HepG2 (cell line): ENCODE data around the gene MARK4. TPM values are rescaled to one million over a fixed set of nuclear protein-coding genes. Genes with fewer than 3 reads are reported as not detected.

ENCODE experiments used
- ATAC-seq: fragments of 200-7000 bp; cut with Tn5 transposase; 3 replicates; pipeline ENCODE4 v1.9.1; 2020; ENCODE audit warnings: mild to moderate bottlenecking, moderate library complexity
- BruUV-seq: library from RNA; stranded (reverse); fragments of 400-500 nt; replicated peaks from 2 replicates; lab custom pipeline; 2021; lab: Mats Ljungman, UMichigan
- CTCF ChIA-PET: fragments of 300-600 bp; formaldehyde crosslinking; extraction: SDS; loops from one replicate; lab custom pipeline; 2021; ENCODE audit warnings: low total read pairs, inconsistent platforms, low intra/inter-chr PET ratio; lab: Yijun Ruan, JAX
- POLR2A ChIA-PET: fragments of 350-600 bp; sonication (Branson Sonifier 250); formaldehyde crosslinking; loops from one replicate; lab custom pipeline; 2020; ENCODE audit warnings: antibody characterized with exemption, inconsistent platforms; lab: Yijun Ruan, JAX
- DNase-seq: peaks from one replicate; pipeline ENCODE4 v3.0.0-alpha.2; 2015; ENCODE audit warnings: low spot score
- FAIRE-seq: peaks from 3 replicates; lab custom pipeline; 2011; peaks lifted over from hg19 to GRCh38; lab: Jason Lieb, UNC
- H2AFZ ChIP-seq: one replicate; pipeline ENCODE4 v1.6.1; 2011; ENCODE audit warnings: low read length, inconsistent platforms
- H3K27ac ChIP-seq: fragments of 300-600 bp; 3 replicates; pipeline ENCODE4 v1.8.0; 2011; ENCODE audit warnings: mixed run types, mild to moderate bottlenecking, mixed read lengths, low read length, inconsistent platforms; ENCODE audit not compliant: insufficient read depth; ENCODE audit errors: extremely low read length
- H3K27me3 ChIP-seq, 2 experiments: fragments of 200-600 bp in 1 of 2; 2 replicates in 1 of 2; 3 replicates in 1 of 2; pipeline versions ENCODE4 v1.6.0 to v1.8.0; 2011; ENCODE audit warnings: low read length in 2 of 2, mild to moderate bottlenecking in 2 of 2, moderate library complexity in 2 of 2, inconsistent platforms in 1 of 2; ENCODE audit not compliant: insufficient read depth in 2 of 2, control insufficient read depth in 1 of 2
- H3K36me3 ChIP-seq, 2 experiments: fragments of 200-600 bp in 1 of 2; replicated peaks in 1 of 2; 2 replicates in 1 of 2; 3 replicates in 1 of 2; pipeline versions ENCODE4 v1.5.1 to v1.8.0; 2011; ENCODE audit warnings: low read length in 2 of 2, inconsistent platforms in 1 of 2; ENCODE audit not compliant: insufficient read depth in 2 of 2, control insufficient read depth in 1 of 2
- H3K4me1 ChIP-seq: 2 replicates; pipeline ENCODE4 v1.5.1; 2012; ENCODE audit warnings: low read length, inconsistent platforms; ENCODE audit not compliant: insufficient read depth
- H3K4me2 ChIP-seq: 2 replicates; pipeline ENCODE4 v1.6.0; 2011; ENCODE audit warnings: low read depth, low read length, inconsistent platforms
- H3K4me3 ChIP-seq, 3 experiments: fragments of 200-600 bp in 1 of 3; sonication (generic), shearing (Covaris generic) in 1 of 3; replicated peaks in 1 of 3; 2 replicates each; pipeline ENCODE4 v1.5.1; 2011 to 2016; ENCODE audit warnings: low read length in 3 of 3, inconsistent platforms in 2 of 3, low read depth in 2 of 3, mild to moderate bottlenecking in 2 of 3, control low read depth in 1 of 3, mixed read lengths in 1 of 3; ENCODE audit not compliant: insufficient read depth in 1 of 3
- H3K79me2 ChIP-seq: one replicate; pipeline ENCODE4 v1.6.1; 2011; ENCODE audit warnings: low read length, inconsistent platforms; ENCODE audit not compliant: insufficient read depth
- H3K9ac ChIP-seq: 2 replicates; pipeline ENCODE4 v1.6.0; 2011; ENCODE audit warnings: mild to moderate bottlenecking, low read depth, low read length, inconsistent platforms; ENCODE audit not compliant: insufficient read depth
- H3K9me3 ChIP-seq: 2 replicates; pipeline ENCODE4 v1.5.1; 2012; ENCODE audit warnings: mild to moderate bottlenecking, low read length
- H4K20me1 ChIP-seq: 2 replicates; pipeline ENCODE4 v1.6.0; 2011; ENCODE audit warnings: inconsistent platforms, mild to moderate bottlenecking, low read length, moderate library complexity; ENCODE audit not compliant: insufficient read depth
- MZF1 ChIP-seq: sonication (generic); formaldehyde crosslinking; IDR thresholded peaks from 2 replicates; pipeline ENCODE4 v1.8.1; 2023; ENCODE audit warnings: mild to moderate bottlenecking, missing genetic modification reagents, borderline replicate concordance
- SALL1 ChIP-seq: sonication (generic); formaldehyde crosslinking; IDR thresholded peaks from 2 replicates; pipeline ENCODE4 v1.8.0; 2022; ENCODE audit warnings: mild to moderate bottlenecking, missing genetic modification reagents
- ZBTB42 ChIP-seq: sonication (generic); formaldehyde crosslinking; IDR thresholded peaks from 2 replicates; pipeline ENCODE4 v1.5.0; 2020; ENCODE audit warnings: mild to moderate bottlenecking, missing genetic modification reagents
- ZNF629 ChIP-seq: sonication (generic); formaldehyde crosslinking; conservative IDR thresholded peaks from 2 replicates; pipeline ENCODE4 v1.5.0; 2020; ENCODE audit warnings: missing genetic modification reagents
- WGBS: methylation state at CpG from one replicate; pipeline ENCODE4 v1.1.6; 2017; ENCODE audit warnings: low lambda C conversion rate; 5-methylcytosine and 5-hydroxymethylcytosine counted together
- in situ Hi-C: cut with HindIII; loops from 2 replicates; pipeline ENCODE4 v1.10.0; 2017; ENCODE audit warnings: low pct_unique_long_range_greater_than_20kb; ENCODE audit not compliant: extremely low pct_ligation_motif_present
- intact Hi-C: fragments of 100-400 bp; cut with micrococcal nuclease; formaldehyde crosslinking; loops from one replicate; pipeline ENCODE4 v1.10.0; 2022; ENCODE audit not compliant: unreplicated experiment
- polyA plus RNA-seq, 8 experiments: library from polyadenylated mRNA; depleted of rRNA in 3 of 8; stranded (reverse) in 7 of 8; unstranded in 1 of 8; fragments of >200 nt; fragmentation: Illumina TruSeq in 4 of 8; extraction: Trizol in 4 of 8; gene quantifications; 2 replicates each; pipeline versions ENCODE4 v1.2.1 to v1.2.3, GENCODE V29; 2011 to 2016; ENCODE audit warnings: low read depth in 4 of 8, missing spikeins in 1 of 8, mixed read lengths in 1 of 8; ENCODE audit not compliant: insufficient read depth in 1 of 8
- total RNA-seq, 5 experiments: library from RNA; depleted of rRNA; stranded (reverse); fragments of >200 nt; fragmentation: Illumina TruSeq; extraction: Trizol; gene quantifications; 2 replicates each; pipeline ENCODE4 v1.2.3, GENCODE V29; 2016; ENCODE audit warnings: low read depth in 1 of 5
- TF ChIP-seq, protein P1 (sequence below): sonication (generic); formaldehyde crosslinking; conservative IDR thresholded peaks from 2 replicates; pipeline ENCODE4 v1.4.0; 2020; ENCODE audit warnings: mild to moderate bottlenecking, missing genetic modification reagents, moderate library complexity

The MARK4 gene
- total and polyA plus RNA-seq, 2 of the 13 experiments (the other 11 are each of a cell fraction or from before 2014, with no cell fraction given), result 7.0 to 12.2 TPM

DNA sequence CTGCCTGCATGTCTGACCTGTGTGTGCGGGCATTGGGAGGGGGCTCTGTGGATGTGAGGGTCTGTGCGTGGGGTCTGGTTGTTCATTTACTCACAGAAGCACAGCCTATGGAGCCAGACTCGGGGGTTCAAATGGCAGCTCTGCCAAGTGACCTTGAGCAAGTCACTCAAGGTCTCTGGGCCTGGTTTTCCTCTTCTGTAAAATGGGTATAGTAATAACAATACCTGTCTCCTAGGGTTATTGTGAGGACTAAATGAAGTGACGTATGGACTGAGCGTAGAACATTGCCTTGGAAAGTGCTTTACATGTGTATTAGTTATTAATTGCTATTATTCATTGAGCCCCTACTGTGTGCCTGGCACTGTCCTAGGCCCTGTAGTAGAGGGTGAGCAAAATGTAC lies 47.2 kb downstream of the MARK4 start:
- no peaks in the 10 kb centered on the region for H3K9me3 ChIP-seq
- in situ Hi-C loops, result no loop called here
- no peaks in the 10 kb centered on the region for H3K27me3 ChIP-seq
- H3K79me2 ChIP-seq, result no peaks in the 10 kb centered on the region
- no TSS peak for BruUV-seq
- no peak overlapping the region for H3K27ac ChIP-seq
- ATAC-seq, result no peak
- no peak overlapping the region for H2AFZ ChIP-seq
- H3K4me3 ChIP-seq, result no peak overlapping the region
- H4K20me1 ChIP-seq, result no peaks in the 10 kb centered on the region
- TF ChIP-seq ZBTB42 (no peak), ZNF629 (CRISPR knock-in tag) (peak; percentile 80), SALL1 (CRISPR knock-in tag) (no peak)
- TF ChIP-seq, protein P1, sequence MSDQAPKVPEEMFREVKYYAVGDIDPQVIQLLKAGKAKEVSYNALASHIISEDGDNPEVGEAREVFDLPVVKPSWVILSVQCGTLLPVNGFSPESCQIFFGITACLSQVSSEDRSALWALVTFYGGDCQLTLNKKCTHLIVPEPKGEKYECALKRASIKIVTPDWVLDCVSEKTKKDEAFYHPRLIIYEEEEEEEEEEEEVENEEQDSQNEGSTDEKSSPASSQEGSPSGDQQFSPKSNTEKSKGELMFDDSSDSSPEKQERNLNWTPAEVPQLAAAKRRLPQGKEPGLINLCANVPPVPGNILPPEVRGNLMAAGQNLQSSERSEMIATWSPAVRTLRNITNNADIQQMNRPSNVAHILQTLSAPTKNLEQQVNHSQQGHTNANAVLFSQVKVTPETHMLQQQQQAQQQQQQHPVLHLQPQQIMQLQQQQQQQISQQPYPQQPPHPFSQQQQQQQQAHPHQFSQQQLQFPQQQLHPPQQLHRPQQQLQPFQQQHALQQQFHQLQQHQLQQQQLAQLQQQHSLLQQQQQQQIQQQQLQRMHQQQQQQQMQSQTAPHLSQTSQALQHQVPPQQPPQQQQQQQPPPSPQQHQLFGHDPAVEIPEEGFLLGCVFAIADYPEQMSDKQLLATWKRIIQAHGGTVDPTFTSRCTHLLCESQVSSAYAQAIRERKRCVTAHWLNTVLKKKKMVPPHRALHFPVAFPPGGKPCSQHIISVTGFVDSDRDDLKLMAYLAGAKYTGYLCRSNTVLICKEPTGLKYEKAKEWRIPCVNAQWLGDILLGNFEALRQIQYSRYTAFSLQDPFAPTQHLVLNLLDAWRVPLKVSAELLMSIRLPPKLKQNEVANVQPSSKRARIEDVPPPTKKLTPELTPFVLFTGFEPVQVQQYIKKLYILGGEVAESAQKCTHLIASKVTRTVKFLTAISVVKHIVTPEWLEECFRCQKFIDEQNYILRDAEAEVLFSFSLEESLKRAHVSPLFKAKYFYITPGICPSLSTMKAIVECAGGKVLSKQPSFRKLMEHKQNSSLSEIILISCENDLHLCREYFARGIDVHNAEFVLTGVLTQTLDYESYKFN (CRISPR knock-in tag), result no peak
- TF ChIP-seq, all 625 proteins: peak for 1
- intact Hi-C loops, result no loop called here
- H3K9ac ChIP-seq, result no peak overlapping the region
- POLR2A ChIA-PET, result interaction anchor here (0.7 kb wide), 1 partner anchor 1530 kb away, joined by 3 read pairs; no protein-coding TSS in a partner anchor
- WGBS, result 94% methylated on average over 5 of the region's 5 CpGs
- no peak overlapping the region for H3K4me2 ChIP-seq
- H3K4me1 ChIP-seq, result peaks cover 10% of the 10 kb centered on the region; the same call in 1 of the 2 replicates
- peaks cover 6 to 24% of the 10 kb centered on the region in 2 experiments; a peak in 4 of 5 replicates for H3K36me3 ChIP-seq
- FAIRE-seq (no peak), DNase-seq (no peak)
- CTCF ChIA-PET, result no interaction called here

DNA sequence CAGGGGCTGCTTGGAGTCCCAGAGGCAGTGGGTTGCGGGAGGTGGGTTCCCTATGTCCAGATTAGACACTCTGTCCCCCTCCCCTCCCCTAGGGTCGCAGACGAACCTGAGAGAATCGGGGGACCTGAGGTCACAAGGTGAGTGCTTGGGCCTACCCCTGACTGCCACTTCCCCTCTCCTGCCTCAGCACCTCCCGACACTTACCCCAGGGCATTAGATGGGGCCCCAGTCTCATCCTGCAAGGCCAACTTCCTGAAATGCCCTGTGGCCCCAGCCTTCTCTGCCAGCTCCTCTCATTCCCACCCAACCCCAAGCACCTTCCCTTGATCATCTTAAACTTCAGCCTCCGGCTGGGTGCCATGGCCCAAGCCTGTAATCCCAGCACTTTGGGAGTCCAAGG lies 48.6 kb downstream of the MARK4 start:
- H3K4me2 ChIP-seq, result no peak overlapping the region
- ATAC-seq (no peak), DNase-seq (no peak), FAIRE-seq (no peak)
- H2AFZ ChIP-seq, result no peak overlapping the region
- ChIA-PET POLR2A (no interaction called here), CTCF (no interaction called here)
- H3K4me3 ChIP-seq, result no peak overlapping the region
- intact Hi-C loops (no loop called here), in situ Hi-C loops (no loop called here)
- H3K27me3 ChIP-seq, result no peaks in the 10 kb centered on the region
- H3K79me2 ChIP-seq, result no peaks in the 10 kb centered on the region
- H4K20me1 ChIP-seq, result no peaks in the 10 kb centered on the region
- H3K9ac ChIP-seq, result no peak overlapping the region
- H3K9me3 ChIP-seq, result no peaks in the 10 kb centered on the region
- H3K36me3 ChIP-seq, result peaks cover 6 to 20% of the 10 kb centered on the region in 2 experiments; a peak in 4 of 5 replicates
- WGBS, result 100% methylated on average over 6 of the region's 6 CpGs
- no TSS peak for BruUV-seq
- H3K4me1 ChIP-seq, result peaks cover 6% of the 10 kb centered on the region
- no peak overlapping the region for H3K27ac ChIP-seq
- no peak for TF ChIP-seq MZF1 (CRISPR knock-in tag)
